ENCODE measurements around the gene ABCB8.

- TF ChIP-seq EZH2 (IDR thresholded peaks at IDR 0.05; ENCODE audit: insufficient read depth, poor library complexity, severe bottlenecking): no peak
- no peak for TF ChIP-seq EZH2phosphoT487 (IDR thresholded peaks at IDR 0.05; ENCODE audit: insufficient read depth, low read depth)
Measured at GRCh38 chr7:151078233-151079040, 50.2 kb downstream of the ABCB8 start.
